Activated CD8-positive, alpha-beta memory T cell treated with anti-CD3 and anti-CD28 coated beads for 24 hours (primary cell): ENCODE results near the gene SETD9.

Source experiments
- DNase-seq: peaks from one replicate; pipeline ENCODE4 v3.0.0-alpha.2; 2020

The SETD9 gene

DNA sequence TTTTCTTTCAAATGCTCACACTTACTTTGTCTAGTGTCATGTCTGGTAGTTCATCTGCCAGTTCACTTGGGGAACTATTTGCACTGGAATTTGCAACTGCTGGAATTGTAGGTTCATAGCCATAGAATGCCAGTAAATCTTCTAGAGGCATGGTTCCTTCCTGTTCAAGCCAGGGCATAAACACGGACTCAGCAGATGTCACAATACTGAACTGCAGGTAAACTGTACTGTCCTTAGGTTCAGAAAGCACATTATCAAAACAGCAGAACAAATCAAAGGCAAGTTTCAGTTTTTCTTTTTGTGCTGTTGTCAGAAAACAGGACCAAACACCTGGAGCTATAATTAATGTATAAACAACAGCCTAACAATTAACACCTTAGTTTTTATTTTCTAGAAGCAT, 29.5 kb downstream of the SETD9 start:
- DNase-seq: no peak

DNA sequence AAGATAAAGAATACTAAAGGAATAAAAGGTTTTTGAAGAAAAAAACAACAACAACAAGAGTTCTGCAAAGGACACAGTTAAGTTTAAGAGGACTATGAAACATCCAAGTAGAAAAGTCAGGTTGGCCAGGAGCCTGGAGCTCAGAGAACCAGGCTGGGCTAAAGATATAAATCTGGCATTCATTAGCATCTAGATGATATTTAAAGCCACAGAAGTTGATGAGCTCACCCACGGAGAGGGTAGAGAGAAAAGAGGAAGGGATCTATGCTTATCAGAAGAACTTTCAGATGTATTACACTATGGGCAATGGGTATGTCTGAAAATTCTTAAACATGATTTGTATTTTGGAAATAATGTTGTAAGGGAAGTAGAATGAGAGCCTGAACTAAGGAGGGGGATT, 32.6 kb downstream of the SETD9 start:
- no peak for DNase-seq

- DNase-seq: no peak
Measured at GRCh38 chr5:56947052-56947451, 37.7 kb downstream of the SETD9 start.

GRCh38 chr5:56950626-56951125, 41.3 kb downstream of the SETD9 start:
- peak; percentile 80 for DNase-seq

GRCh38 chr5:56951126-56951945, 41.9 kb downstream of the SETD9 start:
- peak; percentile 79 for DNase-seq

GRCh38 chr5:56951946-56952691, 42.7 kb downstream of the SETD9 start, which contains the start of gene MIER3:
TSS of gene MIER3 (minus strand) at chr5:56952123. CDS start at chr5:56952102, 21 bp downstream.
- DNase-seq: peak; percentile 88

DNA sequence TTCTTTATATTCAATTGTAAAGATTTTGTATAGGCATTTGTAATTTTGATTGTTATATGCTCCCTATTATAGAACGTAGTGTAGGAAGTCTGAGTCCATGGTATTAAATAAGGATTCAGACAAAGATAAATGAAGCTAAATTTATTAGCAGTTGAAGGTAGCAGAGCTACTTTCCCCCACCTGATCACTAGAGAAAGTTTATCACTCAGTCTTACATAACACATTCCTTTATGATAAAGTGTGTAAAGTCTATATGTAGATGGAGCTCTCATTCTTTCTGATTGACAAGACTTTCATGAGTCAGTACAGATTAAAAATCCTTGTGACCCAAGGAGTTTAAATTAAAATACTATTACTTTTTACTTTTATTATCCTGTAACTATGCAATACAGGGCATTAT, 44.9 kb downstream of the SETD9 start:
- no peak for DNase-seq

- DNase-seq: no peak
Measured at GRCh38 chr5:56958595-56958994, 49.2 kb downstream of the SETD9 start.

DNA sequence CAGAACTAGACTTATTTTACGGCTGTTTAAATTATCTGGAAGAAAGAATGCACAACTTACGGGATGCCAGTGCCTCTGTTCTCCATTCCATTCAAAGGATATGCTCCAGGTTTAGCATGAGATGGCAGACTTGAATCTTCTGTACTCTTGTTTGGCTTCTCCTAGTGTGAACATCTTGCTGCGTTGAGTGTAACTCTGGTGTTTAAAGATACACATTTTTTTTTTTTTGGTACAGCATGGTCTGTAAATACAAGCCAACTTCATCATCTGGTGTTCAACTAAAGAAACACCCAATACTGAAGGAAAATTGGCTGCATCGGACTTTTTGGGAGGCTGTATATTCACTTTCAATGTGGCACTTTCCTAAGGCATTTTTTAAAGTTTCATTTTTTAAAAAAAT, 49.9 kb downstream of the SETD9 start:
- DNase-seq: no peak

GRCh38 chr5:56961746-56962145, 52.4 kb downstream of the SETD9 start:
- no peak for DNase-seq

DNA sequence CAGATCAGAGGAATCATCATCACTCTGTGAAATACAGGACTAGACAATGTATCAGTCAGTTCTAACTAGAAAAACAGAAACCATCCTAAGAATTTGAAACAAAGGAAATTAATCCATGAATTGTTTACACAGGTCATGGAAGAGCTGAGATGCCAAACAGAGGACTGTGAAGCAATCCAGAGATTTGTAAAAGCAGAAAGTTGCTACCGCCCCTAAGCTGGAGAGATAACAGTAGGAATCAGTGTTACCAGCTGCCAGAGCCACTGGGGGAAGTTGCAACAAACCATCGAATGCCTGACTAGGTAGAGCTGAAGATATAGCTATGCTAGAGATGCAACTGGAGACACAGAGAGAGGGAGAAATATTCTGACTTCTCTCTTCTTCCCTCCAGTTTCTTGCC, 52.9 kb downstream of the SETD9 start:
- no peak for DNase-seq

DNA sequence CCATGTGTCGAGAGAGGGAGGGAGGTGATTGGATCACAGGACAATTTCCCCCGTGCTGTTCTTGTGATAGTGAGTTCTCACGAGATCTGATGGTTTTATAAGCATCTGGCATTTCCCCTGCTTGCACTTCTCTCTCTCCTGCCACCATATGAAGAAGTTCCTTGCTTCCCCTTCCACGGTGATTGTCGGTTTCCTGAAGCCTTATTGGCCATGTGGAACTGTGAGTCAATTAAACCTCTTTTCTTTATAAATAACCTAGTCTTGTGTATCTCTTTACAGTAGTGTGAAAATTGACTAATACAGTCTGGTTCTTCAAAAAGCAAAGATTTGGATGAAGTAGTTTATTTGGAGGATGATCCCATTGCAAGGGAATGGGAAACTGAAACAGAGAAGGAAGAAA, 53.9 kb downstream of the SETD9 start:
- no peak for DNase-seq

DNA sequence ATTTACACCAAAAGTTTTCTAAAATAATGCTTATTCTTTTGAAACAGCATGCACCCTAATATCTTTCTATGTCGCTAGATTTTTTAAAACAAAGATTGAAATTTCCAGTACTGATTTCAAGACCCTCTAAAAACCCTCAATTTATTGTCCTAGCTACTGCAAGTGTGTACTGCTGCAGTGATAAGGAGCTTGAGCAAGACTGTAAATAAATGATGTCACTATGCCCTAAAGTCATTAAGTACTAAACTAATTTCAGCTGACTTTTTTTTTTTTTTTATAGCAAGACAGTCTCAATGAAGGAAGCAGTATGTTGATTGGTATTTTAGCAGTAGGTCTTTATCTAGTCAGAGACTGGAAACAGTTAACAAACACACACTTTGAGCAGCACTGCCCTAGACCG, 54.8 kb downstream of the SETD9 start:
- DNase-seq: no peak
